ENCODE measurements around the gene TMTC1. TPM values are rescaled to one million over a fixed set of nuclear protein-coding genes. Genes with fewer than 3 reads are reported as not detected.

TMTC1 gene
- total and polyA plus RNA-seq, 5 donors from 2014 or later: not detected

- ATAC-seq (ENCODE audit: low read depth in 2 of 2): no peak
- Histone ChIP-seq H3K4me1 (ENCODE audit: control insufficient read depth, insufficient read depth, low read length, poor library complexity, severe bottlenecking) (no peaks in the 10 kb centered on the region), H3K27ac (ENCODE audit: insufficient read depth, low read length, poor library complexity, severe bottlenecking) (no peak overlapping the region), H3K4me3 (ENCODE audit: low read depth, low read length) (no peak overlapping the region), H3K9me3 (ENCODE audit: control insufficient read depth in 2 of 2, low read length in 2 of 2) (no peaks in the 10 kb centered on the region), H3K36me3 (ENCODE audit: control insufficient read depth, insufficient read depth, low read length) (no peaks in the 10 kb centered on the region), H3K27me3 (ENCODE audit: control insufficient read depth, insufficient read depth, low read length) (no peaks in the 10 kb centered on the region)
- Mint-ChIP-seq H3K9me3 (peaks cover 0 to 3% (median 0%) of the 10 kb centered on the region in 7 donors), H3K27ac (no peak overlapping the region), H3K4me1 (no peaks in the 10 kb centered on the region), H3K27me3 (peaks cover 5% of the 10 kb centered on the region), H3K36me3 (no peaks in the 10 kb centered on the region), H3K4me3 (no peak overlapping the region)
- no peak for DNase-seq
Observed at GRCh38 chr12:29703528-29703927, 80.2 kb downstream of the TMTC1 start.

GRCh38 chr12:29702972-29703371 lies 80.8 kb downstream of the TMTC1 start:
- no peaks in the 10 kb centered on the region for H3K9me3 ChIP-seq (ENCODE audit: control insufficient read depth in 2 of 2, low read length in 2 of 2)
- no peak overlapping the region for H3K4me3 ChIP-seq (ENCODE audit: low read depth, low read length)
- H3K4me1 ChIP-seq (ENCODE audit: control insufficient read depth, insufficient read depth, low read length, poor library complexity, severe bottlenecking): no peaks in the 10 kb centered on the region
- H3K27ac Mint-ChIP-seq: no peak overlapping the region
- peaks cover 5% of the 10 kb centered on the region for H3K27me3 Mint-ChIP-seq
- H3K9me3 Mint-ChIP-seq: peaks cover 0 to 3% (median 0%) of the 10 kb centered on the region in 7 donors
- no peak overlapping the region for H3K27ac ChIP-seq (ENCODE audit: insufficient read depth, low read length, poor library complexity, severe bottlenecking)
- H3K36me3 Mint-ChIP-seq: no peaks in the 10 kb centered on the region
- DNase-seq: no peak
- no peak for ATAC-seq (ENCODE audit: low read depth in 2 of 2)
- no peak overlapping the region for H3K4me3 Mint-ChIP-seq
- no peaks in the 10 kb centered on the region for H3K36me3 ChIP-seq (ENCODE audit: control insufficient read depth, insufficient read depth, low read length)
- no peaks in the 10 kb centered on the region for H3K27me3 ChIP-seq (ENCODE audit: control insufficient read depth, insufficient read depth, low read length)
- no peaks in the 10 kb centered on the region for H3K4me1 Mint-ChIP-seq

- DNase-seq (no peak), ATAC-seq (ENCODE audit: low read depth in 2 of 2) (no peak)
- Histone ChIP-seq H3K4me3 (ENCODE audit: low read depth, low read length) (no peak overlapping the region), H3K27ac (ENCODE audit: insufficient read depth, low read length, poor library complexity, severe bottlenecking) (no peak overlapping the region), H3K36me3 (ENCODE audit: control insufficient read depth, insufficient read depth, low read length) (no peaks in the 10 kb centered on the region), H3K9me3 (ENCODE audit: control insufficient read depth in 2 of 2, low read length in 2 of 2) (no peaks in the 10 kb centered on the region), H3K27me3 (ENCODE audit: control insufficient read depth, insufficient read depth, low read length) (no peaks in the 10 kb centered on the region), H3K4me1 (ENCODE audit: control insufficient read depth, insufficient read depth, low read length, poor library complexity, severe bottlenecking) (no peaks in the 10 kb centered on the region)
- no peak overlapping the region for H3K4me3 Mint-ChIP-seq
- H3K27me3 Mint-ChIP-seq: peaks cover 5% of the 10 kb centered on the region
- no peaks in the 10 kb centered on the region for H3K36me3 Mint-ChIP-seq
- H3K9me3 Mint-ChIP-seq: peaks cover 0 to 2% (median 0%) of the 10 kb centered on the region in 7 donors
- H3K27ac Mint-ChIP-seq: no peak overlapping the region
- H3K4me1 Mint-ChIP-seq: no peaks in the 10 kb centered on the region
Observed at GRCh38 chr12:29702222-29702621, 81.5 kb downstream of the TMTC1 start.

GRCh38 chr12:29700761-29701481 lies 82.8 kb downstream of the TMTC1 start:
- Mint-ChIP-seq H3K36me3 (no peaks in the 10 kb centered on the region), H3K4me3 (no peak overlapping the region), H3K9me3 (peaks cover 0 to 1% (median 0%) of the 10 kb centered on the region in 7 donors), H3K4me1 (no peaks in the 10 kb centered on the region), H3K27ac (no peak overlapping the region), H3K27me3 (peaks cover 5% of the 10 kb centered on the region)
- DNase-seq (no peak), ATAC-seq (ENCODE audit: low read depth in 2 of 2) (no peak)
- Histone ChIP-seq H3K27ac (ENCODE audit: insufficient read depth, low read length, poor library complexity, severe bottlenecking) (no peak overlapping the region), H3K4me1 (ENCODE audit: control insufficient read depth, insufficient read depth, low read length, poor library complexity, severe bottlenecking) (no peaks in the 10 kb centered on the region), H3K9me3 (ENCODE audit: control insufficient read depth in 2 of 2, low read length in 2 of 2) (no peaks in the 10 kb centered on the region), H3K36me3 (ENCODE audit: control insufficient read depth, insufficient read depth, low read length) (no peaks in the 10 kb centered on the region), H3K4me3 (ENCODE audit: low read depth, low read length) (no peak overlapping the region), H3K27me3 (ENCODE audit: control insufficient read depth, insufficient read depth, low read length) (no peaks in the 10 kb centered on the region)

- Mint-ChIP-seq H3K4me1 (no peaks in the 10 kb centered on the region), H3K4me3 (no peak overlapping the region), H3K36me3 (no peaks in the 10 kb centered on the region), H3K9me3 (peaks cover 0 to 2% (median 0%) of the 10 kb centered on the region in 7 donors), H3K27me3 (peaks cover 5% of the 10 kb centered on the region), H3K27ac (no peak overlapping the region)
- H3K27me3 ChIP-seq (ENCODE audit: control insufficient read depth, insufficient read depth, low read length): no peaks in the 10 kb centered on the region
- H3K9me3 ChIP-seq (ENCODE audit: control insufficient read depth in 2 of 2, low read length in 2 of 2): no peaks in the 10 kb centered on the region
- no peaks in the 10 kb centered on the region for H3K4me1 ChIP-seq (ENCODE audit: control insufficient read depth, insufficient read depth, low read length, poor library complexity, severe bottlenecking)
- no peak for ATAC-seq (ENCODE audit: low read depth in 2 of 2)
- DNase-seq: no peak
- no peaks in the 10 kb centered on the region for H3K36me3 ChIP-seq (ENCODE audit: control insufficient read depth, insufficient read depth, low read length)
- no peak overlapping the region for H3K4me3 ChIP-seq (ENCODE audit: low read depth, low read length)
- H3K27ac ChIP-seq (ENCODE audit: insufficient read depth, low read length, poor library complexity, severe bottlenecking): no peak overlapping the region
Observed at GRCh38 chr12:29698756-29699155, 85.0 kb downstream of the TMTC1 start.

- Mint-ChIP-seq H3K4me3 (no peak overlapping the region), H3K9me3 (peaks cover 0 to 2% (median 0%) of the 10 kb centered on the region in 7 donors), H3K4me1 (no peaks in the 10 kb centered on the region), H3K36me3 (no peaks in the 10 kb centered on the region), H3K27ac (no peak overlapping the region), H3K27me3 (peaks cover 5% of the 10 kb centered on the region)
- no peak overlapping the region for H3K27ac ChIP-seq (ENCODE audit: insufficient read depth, low read length, poor library complexity, severe bottlenecking)
- no peak overlapping the region for H3K4me3 ChIP-seq (ENCODE audit: low read depth, low read length)
- no peaks in the 10 kb centered on the region for H3K27me3 ChIP-seq (ENCODE audit: control insufficient read depth, insufficient read depth, low read length)
- H3K36me3 ChIP-seq (ENCODE audit: control insufficient read depth, insufficient read depth, low read length): no peaks in the 10 kb centered on the region
- no peaks in the 10 kb centered on the region for H3K9me3 ChIP-seq (ENCODE audit: control insufficient read depth in 2 of 2, low read length in 2 of 2)
- DNase-seq: no peak
- H3K4me1 ChIP-seq (ENCODE audit: control insufficient read depth, insufficient read depth, low read length, poor library complexity, severe bottlenecking): no peaks in the 10 kb centered on the region
- ATAC-seq (ENCODE audit: low read depth in 2 of 2): no peak
Observed at GRCh38 chr12:29695800-29696199, 87.9 kb downstream of the TMTC1 start.

- H3K27me3 Mint-ChIP-seq: peaks cover 5% of the 10 kb centered on the region
Observed at GRCh38 chr12:29695026-29695425, 88.7 kb downstream of the TMTC1 start.

GRCh38 chr12:29694002-29694401 lies 89.7 kb downstream of the TMTC1 start:
- Mint-ChIP-seq H3K4me1 (no peaks in the 10 kb centered on the region), H3K27ac (no peak overlapping the region), H3K9me3 (peaks cover 0 to 2% (median 0%) of the 10 kb centered on the region in 7 donors), H3K36me3 (no peaks in the 10 kb centered on the region), H3K27me3 (peaks cover 5% of the 10 kb centered on the region), H3K4me3 (no peak overlapping the region)
- no peaks in the 10 kb centered on the region for H3K27me3 ChIP-seq (ENCODE audit: control insufficient read depth, insufficient read depth, low read length)
- H3K36me3 ChIP-seq (ENCODE audit: control insufficient read depth, insufficient read depth, low read length): no peaks in the 10 kb centered on the region
- H3K27ac ChIP-seq (ENCODE audit: insufficient read depth, low read length, poor library complexity, severe bottlenecking): no peak overlapping the region
- H3K4me1 ChIP-seq (ENCODE audit: control insufficient read depth, insufficient read depth, low read length, poor library complexity, severe bottlenecking): no peaks in the 10 kb centered on the region
- no peak overlapping the region for H3K4me3 ChIP-seq (ENCODE audit: low read depth, low read length)
- no peak for ATAC-seq (ENCODE audit: low read depth in 2 of 2)
- no peaks in the 10 kb centered on the region for H3K9me3 ChIP-seq (ENCODE audit: control insufficient read depth in 2 of 2, low read length in 2 of 2)
- no peak for DNase-seq

More at GRCh38 chr12:29695026-29695425, 88.7 kb downstream of the TMTC1 start:
- Histone ChIP-seq H3K27ac (ENCODE audit: insufficient read depth, low read length, poor library complexity, severe bottlenecking) (no peak overlapping the region), H3K4me1 (ENCODE audit: control insufficient read depth, insufficient read depth, low read length, poor library complexity, severe bottlenecking) (no peaks in the 10 kb centered on the region), H3K9me3 (ENCODE audit: control insufficient read depth in 2 of 2, low read length in 2 of 2) (no peaks in the 10 kb centered on the region), H3K27me3 (ENCODE audit: control insufficient read depth, insufficient read depth, low read length) (no peaks in the 10 kb centered on the region), H3K4me3 (ENCODE audit: low read depth, low read length) (no peak overlapping the region), H3K36me3 (ENCODE audit: control insufficient read depth, insufficient read depth, low read length) (no peaks in the 10 kb centered on the region)
- Mint-ChIP-seq H3K27ac (no peak overlapping the region), H3K4me3 (no peak overlapping the region), H3K9me3 (peaks cover 0 to 1% (median 0%) of the 10 kb centered on the region in 7 donors), H3K36me3 (no peaks in the 10 kb centered on the region), H3K4me1 (no peaks in the 10 kb centered on the region)
- ATAC-seq (ENCODE audit: low read depth in 2 of 2) (no peak), DNase-seq (no peak)
